BE2C (cell line): Measurements from ENCODE around the gene COG3.

Source experiments
- DNase-seq: peaks from one replicate; pipeline ENCODE4 v3.0.0-alpha.2; 2020
- H3K27me3 ChIP-seq: fragments of 250-450 bp; sonication (Bioruptor Pico); 2 replicates; pipeline ENCODE4 v1.5.1; 2020; ENCODE audit warnings: mild to moderate bottlenecking
- H3K36me3 ChIP-seq: fragments of 250-450 bp; sonication (Bioruptor Pico); 2 replicates; pipeline ENCODE4 v1.5.1; 2020; ENCODE audit warnings: mild to moderate bottlenecking
- H3K4me1 ChIP-seq: fragments of 250-450 bp; sonication (Bioruptor Pico); 2 replicates; pipeline ENCODE4 v1.5.1; 2020
- H3K4me3 ChIP-seq: 2 replicates; pipeline ENCODE4 v1.5.1; 2011; ENCODE audit warnings: low read depth, low read length
- H3K9me3 ChIP-seq: fragments of 250-450 bp; sonication (Bioruptor Pico); 2 replicates; pipeline ENCODE4 v1.5.1; 2020
- CTCF ChIP-seq: IDR thresholded peaks from 2 replicates; pipeline ENCODE4 v1.5.1; 2012; ENCODE audit warnings: mild to moderate bottlenecking, low read depth, low read length

The COG3 gene

GRCh38 chr13:45508776-45509175 is 44.0 kb downstream of the COG3 start:
- no peak overlapping the region for H3K4me3 ChIP-seq
- TF ChIP-seq CTCF: no peak
- DNase-seq: no peak
- H3K4me1 ChIP-seq: no peaks in the 10 kb centered on the region
- H3K27me3 ChIP-seq: no peaks in the 10 kb centered on the region
- peaks cover 49% of the 10 kb centered on the region for H3K36me3 ChIP-seq
- H3K9me3 ChIP-seq: no peaks in the 10 kb centered on the region

GRCh38 chr13:45510672-45511071 is 45.9 kb downstream of the COG3 start:
- no peaks in the 10 kb centered on the region for H3K4me1 ChIP-seq
- no peaks in the 10 kb centered on the region for H3K9me3 ChIP-seq
- TF ChIP-seq CTCF: no peak
- peaks cover 41% of the 10 kb centered on the region for H3K36me3 ChIP-seq
- H3K4me3 ChIP-seq: no peak overlapping the region
- no peak for DNase-seq
- H3K27me3 ChIP-seq: no peaks in the 10 kb centered on the region

GRCh38 chr13:45511310-45512097 is 46.8 kb downstream of the COG3 start:
- Histone ChIP-seq H3K27me3 (no peaks in the 10 kb centered on the region), H3K36me3 (peaks cover 41% of the 10 kb centered on the region), H3K9me3 (no peaks in the 10 kb centered on the region), H3K4me3 (no peak overlapping the region), H3K4me1 (no peaks in the 10 kb centered on the region)
- peak; percentile 87 for TF ChIP-seq CTCF
- DNase-seq: peak; percentile 33

GRCh38 chr13:45512098-45512496 is 47.4 kb downstream of the COG3 start:
- Histone ChIP-seq H3K4me1 (no peaks in the 10 kb centered on the region), H3K36me3 (peaks cover 42% of the 10 kb centered on the region), H3K27me3 (no peaks in the 10 kb centered on the region), H3K9me3 (no peaks in the 10 kb centered on the region), H3K4me3 (no peak overlapping the region)
- no peak for DNase-seq
- no peak for TF ChIP-seq CTCF

GRCh38 chr13:45516757-45517156 is 52.0 kb downstream of the COG3 start:
- no peak overlapping the region for H3K4me3 ChIP-seq
- no peak for TF ChIP-seq CTCF
- no peaks in the 10 kb centered on the region for H3K9me3 ChIP-seq
- no peak for DNase-seq
- H3K27me3 ChIP-seq: no peaks in the 10 kb centered on the region
- peaks cover 50% of the 10 kb centered on the region for H3K36me3 ChIP-seq
- H3K4me1 ChIP-seq: no peaks in the 10 kb centered on the region

- Histone ChIP-seq H3K27me3 (no peaks in the 10 kb centered on the region), H3K4me3 (no peak overlapping the region), H3K4me1 (no peaks in the 10 kb centered on the region), H3K36me3 (peaks cover 42% of the 10 kb centered on the region), H3K9me3 (no peaks in the 10 kb centered on the region)
- TF ChIP-seq CTCF: no peak
- DNase-seq: no peak
Observed at GRCh38 chr13:45518525-45519245, 53.9 kb downstream of the COG3 start.
